Heart left ventricle (tissue), 13 donors: ENCODE results near the gene PLBD2.

Experiments
- CTCF ChIP-seq, 12 donors: fragments of 200-600 bp; sonication (generic) in 4 of 12; IDR thresholded peaks; one replicate each; pipeline versions ENCODE4 v1.5.0 to v1.8.0; 2018 to 2022; ENCODE audit warnings: antibody characterized with exemption in 12 of 12, mild to moderate bottlenecking in 5 of 12
- POLR2A ChIP-seq, 2 donors: fragments of 450-650 bp; IDR thresholded peaks; one replicate each; pipeline ENCODE4 v1.6.1; 2017; ENCODE audit warnings: antibody characterized with exemption in 2 of 2, mild to moderate bottlenecking in 2 of 2, moderate library complexity in 2 of 2
- donor health status: ischemic (EF 13 %, LVEDD 7.1; RV severe dilation, severe dysfunction).
- donor health status: DM: no; HTN: yes; CAD: no.
- donor health status: DM: no; HTN: no; CAD: no.
- donor health status: ischemic (EF 25% LVEDD 6.9; RV normal size, moderate dysfunction).
- donor health status: ischemic (EF 25% LVEDD 5.7; RV mildly dilated, moderate dysfunction).
- donor health status: ischemic (EF 35%, LVEDD 5.7; RV mildly dilated, moderate dysfunction).
- donor health status: nonischemic (EF 11% LVEDD 7.7; RV severe dilation, severe dysfunction).
- donor health status: DM: yes; HTN: yes; CAD: no.
- donor health status: PGD.
- donor health status: ischemic (EF 29% LVEDD 5.4; RV normal size, mild dysfunction).
- donor health status: nonischemic (EF 23%, LVEDD 6.1; RV moderate dilation, normal function).

DNA sequence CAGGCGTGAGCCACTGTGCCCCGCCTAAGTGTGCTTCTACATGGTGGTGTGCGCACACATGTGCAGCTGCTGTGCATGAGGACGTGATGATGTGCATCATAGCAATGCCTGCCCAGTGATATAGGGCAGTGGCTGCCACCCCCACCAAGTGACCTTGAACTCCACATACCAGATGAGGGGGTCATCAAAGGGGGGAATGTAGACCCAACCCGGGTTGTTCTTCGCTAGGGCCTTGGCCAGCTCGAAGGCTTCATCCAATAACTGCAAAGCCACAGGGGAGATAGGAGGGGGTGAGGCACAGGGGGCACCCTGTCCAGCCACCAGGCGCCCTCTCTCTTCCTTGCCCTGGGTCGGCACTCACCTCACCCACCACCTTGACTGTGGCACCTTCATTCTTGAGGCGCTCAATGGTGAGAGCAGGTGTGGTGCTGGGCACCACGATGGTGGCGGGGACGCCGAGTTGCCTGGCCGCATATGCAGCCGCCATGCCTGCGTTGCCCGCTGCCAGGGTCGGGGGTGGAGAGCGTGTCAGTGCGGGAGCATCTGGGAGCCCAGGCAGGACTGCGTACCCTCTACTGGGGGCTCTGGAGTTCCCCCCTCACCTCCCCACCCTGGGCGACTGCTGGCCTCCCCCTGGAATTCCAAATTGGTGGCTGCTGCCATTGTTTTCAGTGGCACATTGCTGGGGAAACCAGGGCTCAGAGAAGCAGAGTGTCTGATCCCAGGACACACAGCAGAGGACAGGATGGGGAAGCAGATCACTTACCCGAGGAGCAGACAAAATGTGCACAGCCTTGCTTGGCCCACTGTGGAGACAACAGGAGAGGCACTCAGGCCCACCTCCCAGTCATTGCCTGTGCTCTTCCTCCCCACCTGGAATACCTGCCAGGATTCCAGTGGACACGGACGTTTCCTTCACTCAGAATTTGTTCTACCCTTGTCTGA, 40.2 kb downstream of the PLBD2 start:
- no peak for TF ChIP-seq CTCF (IDR thresholded peaks at IDR 0.05)
- TF ChIP-seq POLR2A (IDR thresholded peaks at IDR 0.05): no peak
